Neuronal stem cell (in vitro differentiated cells): ENCODE data around the gene ZFYVE28. TPM values are rescaled to one million over a fixed set of nuclear protein-coding genes. Genes with fewer than 3 reads are reported as not detected.
A peak's percentile ranks its signal among the peaks of the same experiment; 100 is the strongest.
"Not testable (repeated sequence)": the region's sequence is repeated elsewhere in the genome, so short reads cannot be mapped to it uniquely, and the experiment has no call there.

Experiments
- DNase-seq: peaks from one replicate; pipeline ENCODE4 v3.0.0-alpha.2; 2013; ENCODE audit warnings: low spot score
- H2AFZ ChIP-seq: one replicate; pipeline ENCODE4 v1.6.1; 2013; ENCODE audit warnings: mild to moderate bottlenecking, low read length, inconsistent platforms
- H2AK5ac ChIP-seq: 2 replicates; pipeline ENCODE4 v1.6.1; 2013; ENCODE audit warnings: low read depth, mild to moderate bottlenecking, inconsistent platforms, low read length, moderate library complexity, mixed read lengths
- H2BK120ac ChIP-seq: 2 replicates; pipeline ENCODE4 v1.6.1; 2013; ENCODE audit warnings: low read depth, mild to moderate bottlenecking, inconsistent platforms, low read length, moderate library complexity, mixed read lengths
- H2BK12ac ChIP-seq: one replicate; pipeline ENCODE4 v1.6.1; 2013; ENCODE audit warnings: low read length, inconsistent platforms
- H2BK15ac ChIP-seq: 2 replicates; pipeline ENCODE4 v1.6.1; 2013; ENCODE audit warnings: mild to moderate bottlenecking, low read length, inconsistent platforms, mixed read lengths
- H2BK5ac ChIP-seq: one replicate; pipeline ENCODE4 v1.6.1; 2013; ENCODE audit warnings: inconsistent platforms, mild to moderate bottlenecking, low read length, moderate library complexity
- H3K14ac ChIP-seq: one replicate; pipeline ENCODE4 v1.6.1; 2013; ENCODE audit warnings: low read length, inconsistent platforms
- H3K18ac ChIP-seq: 2 replicates; pipeline ENCODE4 v1.6.1; 2013; ENCODE audit warnings: low read length, inconsistent platforms
- H3K23ac ChIP-seq: 2 replicates; pipeline ENCODE4 v1.6.1; 2013; ENCODE audit warnings: low read depth, mild to moderate bottlenecking, mixed read lengths, low read length, inconsistent platforms; ENCODE audit not compliant: poor library complexity
- H3K27ac ChIP-seq: replicated peaks from 3 replicates; pipeline ENCODE4 v1.5.1; 2013; ENCODE audit warnings: low read length, inconsistent platforms
- H3K27me3 ChIP-seq, 3 experiments: 2 replicates each; pipeline ENCODE4 v1.6.1; 2013; ENCODE audit warnings: low read length in 3 of 3, mild to moderate bottlenecking in 2 of 3, inconsistent platforms in 1 of 3, low read depth in 1 of 3, mixed read lengths in 1 of 3, moderate library complexity in 1 of 3; ENCODE audit not compliant: control insufficient read depth in 3 of 3, insufficient read depth in 3 of 3
- H3K36me3 ChIP-seq, 2 donors: replicated peaks in 1 of 2; 2 replicates each; pipeline ENCODE4 v1.6.1; 2013; ENCODE audit warnings: low read length in 2 of 2; ENCODE audit not compliant: control insufficient read depth in 2 of 2, insufficient read depth in 2 of 2
- H3K4ac ChIP-seq: 2 replicates; pipeline ENCODE4 v1.6.1; 2013; ENCODE audit warnings: inconsistent platforms, mild to moderate bottlenecking, low read length, moderate library complexity
- H3K4me1 ChIP-seq, 2 donors: 1 replicate in 1 of 2; 2 replicates in 1 of 2; pipeline ENCODE4 v1.6.1; 2013; ENCODE audit warnings: low read length in 2 of 2, low read depth in 1 of 2; ENCODE audit not compliant: control insufficient read depth in 2 of 2, insufficient read depth in 1 of 2
- H3K4me2 ChIP-seq: one replicate; pipeline ENCODE4 v1.6.1; 2013; ENCODE audit warnings: mild to moderate bottlenecking, low read length, inconsistent platforms; ENCODE audit not compliant: insufficient read depth, poor library complexity, severe bottlenecking
- H3K4me3 ChIP-seq, 2 donors: 2 replicates each; pipeline ENCODE4 v1.5.1; 2013; ENCODE audit warnings: low read length in 2 of 2, mild to moderate bottlenecking in 2 of 2, inconsistent platforms in 1 of 2, moderate library complexity in 1 of 2
- H3K79me1 ChIP-seq: one replicate; pipeline ENCODE4 v1.6.1; 2013; ENCODE audit warnings: low read depth, mild to moderate bottlenecking, inconsistent platforms, low read length, moderate library complexity
- H3K9ac ChIP-seq: one replicate; pipeline ENCODE4 v1.6.1; 2013; ENCODE audit warnings: mild to moderate bottlenecking, low read depth, low read length, inconsistent platforms; ENCODE audit not compliant: poor library complexity
- H3K9me3 ChIP-seq, 2 donors: replicated peaks in 1 of 2; 2 replicates each; pipeline versions ENCODE3 to v1.6.1; 2013; ENCODE audit warnings: low read length in 2 of 2, mild to moderate bottlenecking in 2 of 2, inconsistent platforms in 1 of 2, low read depth in 1 of 2, mixed read lengths in 1 of 2, moderate library complexity in 1 of 2; ENCODE audit not compliant: control insufficient read depth in 2 of 2, insufficient read depth in 1 of 2
- H4K8ac ChIP-seq: one replicate; pipeline ENCODE4 v1.6.1; 2013; ENCODE audit warnings: low read depth, mild to moderate bottlenecking, inconsistent platforms, low read length, moderate library complexity
- H4K91ac ChIP-seq: one replicate; pipeline ENCODE4 v1.6.1; 2013; ENCODE audit warnings: low read length, low read depth, mild to moderate bottlenecking, inconsistent platforms; ENCODE audit not compliant: poor library complexity
- WGBS, 2 donors: extraction: QIAGEN DNeasy Blood & Tissue Kit; methylation state at CpG; one replicate each; pipeline ENCODE4 v1.1.7; 2013; ENCODE audit warnings: missing lambda C conversion rate in 2 of 2, mixed read lengths in 1 of 2; ENCODE audit not compliant: insufficient read length in 2 of 2, insufficient replicate concordance in 1 of 2; ENCODE audit errors: extremely low coverage in 2 of 2; 5-methylcytosine and 5-hydroxymethylcytosine counted together
- polyA plus RNA-seq, 2 experiments: library from polyadenylated mRNA; stranded (reverse); fragments of 200-250 nt; gene quantifications; one replicate each; pipeline ENCODE4 v1.2.3, GENCODE V29; 2013

ZFYVE28 gene
- polyA plus RNA-seq (2013, experiment 1 of 2), result 0.15 TPM
- 0.12 TPM for polyA plus RNA-seq (2013, experiment 2 of 2)

DNA sequence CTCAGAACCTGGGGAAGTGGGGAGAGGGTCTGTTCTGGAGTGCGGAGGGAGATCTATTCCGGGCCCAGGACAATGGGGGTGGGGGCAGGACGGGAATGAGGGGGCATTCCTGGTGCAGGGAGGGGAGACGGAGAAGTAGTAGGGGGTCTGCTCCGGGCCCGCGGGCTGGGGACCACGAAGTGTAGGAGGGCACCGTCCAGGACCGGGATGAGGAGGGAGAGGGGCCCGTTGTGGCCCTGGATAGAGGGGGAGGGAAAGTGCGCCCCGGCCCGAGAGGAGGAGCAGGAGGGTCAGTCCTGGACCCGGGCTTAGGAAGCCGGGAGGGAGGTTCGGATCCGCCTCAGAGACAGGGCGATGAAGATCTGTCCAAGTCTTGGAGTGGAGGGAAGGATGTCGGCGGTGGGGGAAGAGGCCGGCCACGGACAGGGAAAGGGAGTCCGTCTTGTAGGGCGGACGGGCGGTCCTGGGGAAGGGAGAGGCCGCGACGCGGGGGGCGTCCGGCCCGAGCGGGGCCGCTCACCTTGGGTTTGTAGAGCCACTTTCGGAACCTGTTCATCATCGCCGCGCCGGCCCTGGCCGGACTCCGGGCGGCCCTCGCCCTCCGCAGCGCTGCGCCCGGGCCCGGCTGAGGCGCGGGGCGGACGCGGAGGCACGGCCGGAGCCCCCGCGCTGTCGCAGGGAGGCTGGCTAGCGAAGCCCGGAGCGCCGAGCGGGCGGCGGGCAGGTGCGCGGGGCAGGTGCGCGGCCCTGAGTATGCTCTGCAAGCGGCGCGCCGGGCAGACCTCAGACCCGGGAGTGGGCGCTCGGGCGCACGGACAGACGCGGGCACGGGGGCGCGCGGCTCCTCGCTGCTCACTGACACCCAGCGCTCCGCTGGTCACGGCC is at the start of gene ZFYVE28:
ZFYVE28 (minus strand) TSS at position 881 of the 885 bp plus-strand sequence; CDS start at position 559, 322 bp downstream.
- Histone ChIP-seq H3K9ac (peak within 1 kb of the TSS; percentile 64), H3K36me3 (no peaks in the 10 kb centered on the region), H4K8ac (no peak within 1 kb of the TSS), H2AK5ac (no peak within 1 kb of the TSS), H3K9me3 (peaks cover 0 to 2% of the 10 kb centered on the region in 2 donors), H3K4ac (no peak within 1 kb of the TSS), H3K4me3 (peak within 1 kb of the TSS; percentile 48 to 83), H3K27ac (no peak within 1 kb of the TSS), H2BK15ac (peak within 1 kb of the TSS; percentile 45), H4K91ac (no peak within 1 kb of the TSS), H3K23ac (peak within 1 kb of the TSS; percentile 21), H3K79me1 (no peaks in the 10 kb centered on the region), H3K4me2 (peak within 1 kb of the TSS; percentile 98), H2BK120ac (no peak within 1 kb of the TSS), H3K14ac (no peak within 1 kb of the TSS), H3K27me3 (peaks cover 26 to 91% (median 74%) of the 10 kb centered on the region in 3 experiments), H2BK12ac (no peak within 1 kb of the TSS), H3K18ac (peak within 1 kb of the TSS; percentile 71), H2AFZ (peak within 1 kb of the TSS; percentile 90), H2BK5ac (no peak within 1 kb of the TSS), H3K4me1 (peaks cover 12 to 19% of the 10 kb centered on the region in 2 donors)
- DNase-seq, result no peak
- WGBS, 2 donors, result no CpG with 5 or more reads among the region's 90 CpGs

DNA sequence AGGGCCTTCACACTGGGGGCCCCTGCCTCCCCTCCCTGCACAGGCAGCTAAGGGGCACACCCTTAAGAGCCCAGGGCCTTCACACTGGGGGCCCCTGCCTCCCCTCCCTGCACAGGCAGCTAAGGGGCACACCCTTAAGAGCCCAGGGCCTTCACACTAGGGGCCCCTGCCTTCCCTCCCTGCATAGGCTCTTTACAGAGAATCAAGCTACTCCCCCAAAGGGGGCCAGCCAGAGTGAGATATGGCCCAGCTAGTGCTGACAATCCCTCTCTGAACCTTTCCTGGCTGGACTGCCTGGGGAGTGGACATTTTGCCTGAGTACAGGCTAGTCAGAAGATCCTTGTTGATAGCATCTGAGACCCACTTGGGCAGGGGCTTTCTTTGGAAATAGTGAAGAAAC is 47.1 kb upstream of the ZFYVE28 start:
- H3K27me3 ChIP-seq, result peaks cover 2 to 18% (median 6%) of the 10 kb centered on the region in 3 experiments
- H2AFZ ChIP-seq, H3K18ac ChIP-seq, H4K91ac ChIP-seq, DNase-seq, H3K4me2 ChIP-seq, H3K4me1 ChIP-seq, H3K23ac ChIP-seq, H3K36me3 ChIP-seq, H3K4ac ChIP-seq, H2AK5ac ChIP-seq, H2BK12ac ChIP-seq, H3K9me3 ChIP-seq, H3K27ac ChIP-seq, H2BK15ac ChIP-seq, H3K9ac ChIP-seq, H3K14ac ChIP-seq, H3K4me3 ChIP-seq, H2BK5ac ChIP-seq, H2BK120ac ChIP-seq, H4K8ac ChIP-seq, H3K79me1 ChIP-seq: not testable (repeated sequence)

GRCh38 chr4:2465032-2465431 is 46.6 kb upstream of the ZFYVE28 start:
- Histone ChIP-seq H3K4me2 (no peak overlapping the region), H4K91ac (no peak overlapping the region), H3K27me3 (peaks cover 2 to 18% (median 9%) of the 10 kb centered on the region in 3 experiments), H3K4me3 (no peak overlapping the region), H3K9ac (no peak overlapping the region), H2BK15ac (no peak overlapping the region), H3K18ac (no peak overlapping the region), H3K9me3 (no peaks in the 10 kb centered on the region), H3K36me3 (peaks cover 2 to 6% of the 10 kb centered on the region in 2 donors), H2BK120ac (no peak overlapping the region), H2BK5ac (no peak overlapping the region), H3K14ac (no peak overlapping the region), H2AK5ac (no peak overlapping the region), H3K23ac (no peak overlapping the region), H3K4ac (no peak overlapping the region), H4K8ac (no peak overlapping the region), H3K27ac (no peak overlapping the region), H2AFZ (no peak overlapping the region), H2BK12ac (no peak overlapping the region), H3K4me1 (peaks cover 2 to 5% of the 10 kb centered on the region in 2 donors), H3K79me1 (peaks cover 8% of the 10 kb centered on the region)
- WGBS, 2 donors, result no CpG with 5 or more reads among the region's 6 CpGs
- DNase-seq, result no peak

GRCh38 chr4:2462992-2463762 is 44.7 kb upstream of the ZFYVE28 start:
- no CpG with 5 or more reads among the region's 35 CpGs for WGBS, 2 donors
- Histone ChIP-seq H3K4me2 (peak overlapping the region; percentile 85), H2AFZ (peak overlapping the region; percentile 99), H2BK15ac (no peak overlapping the region), H4K8ac (no peak overlapping the region), H3K4me3 (peak overlapping the region in 1 of 2 donors; percentile 52), H3K18ac (no peak overlapping the region), H3K23ac (peak overlapping the region; percentile 38), H3K36me3 (peaks cover 2 to 6% of the 10 kb centered on the region in 2 donors), H2AK5ac (peak overlapping the region; percentile 9), H3K27me3 (peaks cover 2 to 18% (median 15%) of the 10 kb centered on the region in 3 experiments), H3K9me3 (no peaks in the 10 kb centered on the region), H3K9ac (no peak overlapping the region), H3K4me1 (peaks cover 2 to 5% of the 10 kb centered on the region in 2 donors), H3K79me1 (peaks cover 4% of the 10 kb centered on the region), H2BK12ac (no peak overlapping the region), H3K27ac (no peak overlapping the region), H3K14ac (no peak overlapping the region), H3K4ac (no peak overlapping the region), H2BK5ac (peak overlapping the region; percentile 4), H4K91ac (no peak overlapping the region), H2BK120ac (no peak overlapping the region)
- DNase-seq, result no peak
